ENCODE data around the gene ZNF697.
"Not testable (repeated sequence)": the region's sequence is repeated elsewhere in the genome, so short reads cannot be mapped to it uniquely, and the experiment has no call there.

Gene ZNF697

DNA sequence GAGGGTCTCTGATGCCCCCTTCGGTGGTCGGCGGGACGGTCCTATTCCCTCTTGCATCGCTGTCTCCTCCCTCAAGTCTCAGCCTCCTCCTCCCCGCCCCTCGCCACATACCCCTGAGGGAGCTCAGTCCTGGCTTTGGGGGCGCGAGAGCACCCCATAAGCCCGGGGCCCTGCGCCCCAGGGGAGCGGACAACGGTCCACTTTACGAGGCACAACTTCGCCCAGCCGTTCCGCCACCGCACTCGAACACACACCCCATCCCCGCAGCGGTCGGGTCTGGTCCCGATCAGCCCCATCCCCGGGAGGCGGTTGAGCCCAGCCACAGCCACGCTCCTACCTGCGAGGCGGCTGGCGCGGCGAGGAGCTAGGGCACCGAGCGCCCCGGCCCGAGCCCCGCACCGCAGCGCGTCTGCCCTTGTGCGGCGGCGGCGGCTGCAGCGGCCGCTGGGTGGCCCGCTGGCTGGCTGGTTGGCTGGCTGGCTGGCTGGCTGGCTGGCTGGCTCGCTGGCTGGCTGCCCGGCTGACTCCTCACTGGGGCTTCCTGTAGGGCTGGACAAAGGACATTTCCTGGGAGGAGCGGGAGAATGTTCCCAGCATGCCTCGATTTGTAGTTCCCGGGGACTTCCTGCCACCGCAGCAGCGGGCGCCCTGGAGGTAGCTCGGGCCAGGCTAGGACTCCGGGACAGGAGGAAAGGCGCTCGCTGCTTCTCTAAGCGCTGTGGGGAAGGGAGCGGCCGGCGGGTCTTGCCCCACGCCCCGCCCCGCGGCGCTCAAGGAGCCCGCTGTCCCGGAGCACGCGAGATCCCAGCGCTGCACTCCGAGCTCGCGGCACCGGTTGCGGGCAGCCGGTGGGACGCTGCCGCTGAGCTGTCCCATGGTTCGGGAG, at the start of gene ZNF697:
ZNF697 (minus strand) TSS at position 533 of the 886 bp plus-strand sequence. CDS start 22,166 bp downstream, outside the sequence.
- H3K4me3 ChIP-seq (ENCODE audit: low read depth, low read length) = peak within 1 kb of the TSS; percentile 77
- peak; percentile 4 for TF ChIP-seq CTCF (IDR thresholded peaks at IDR 0.05; ENCODE audit: insufficient read depth, low read depth, low read length, missing control alignments)
- peak; percentile 88 for DNase-seq (ENCODE audit: low read depth)

GRCh38 chr1:119697598-119697997, 49.5 kb upstream of the ZNF697 start:
- no peak overlapping the region for H3K4me3 ChIP-seq (ENCODE audit: low read depth, low read length)
- TF ChIP-seq CTCF (IDR thresholded peaks at IDR 0.05; ENCODE audit: insufficient read depth, low read depth, low read length, missing control alignments) = no peak
- DNase-seq (ENCODE audit: low read depth) = no peak

- not testable (repeated sequence) for DNase-seq (ENCODE audit: low read depth); H3K4me3 ChIP-seq (ENCODE audit: low read depth, low read length)
Measured at GRCh38 chr1:119696863-119697262, 48.8 kb upstream of the ZNF697 start.

DNA sequence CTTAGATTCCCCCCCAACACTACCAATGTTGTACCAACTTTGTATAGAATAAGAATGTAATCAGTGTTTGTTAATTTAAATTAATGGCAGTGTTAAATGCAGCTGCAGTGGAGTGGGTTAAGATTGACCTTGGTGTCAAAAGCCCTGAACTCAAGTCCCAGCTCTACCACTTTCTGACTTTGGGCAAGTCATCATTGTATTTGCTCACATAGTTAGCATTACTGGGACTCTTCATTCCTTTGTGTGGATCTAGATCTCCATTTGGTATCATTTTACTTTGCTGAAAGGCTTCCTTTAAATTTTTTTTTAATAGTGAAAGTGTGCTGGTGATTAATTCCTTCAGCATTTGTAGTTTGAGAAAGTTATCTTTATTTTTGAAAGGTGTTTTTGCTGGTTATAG, 41.4 kb upstream of the ZNF697 start:
- TF ChIP-seq CTCF (IDR thresholded peaks at IDR 0.05; ENCODE audit: insufficient read depth, low read depth, low read length, missing control alignments) = no peak
- no peak overlapping the region for H3K4me3 ChIP-seq (ENCODE audit: low read depth, low read length)

DNA sequence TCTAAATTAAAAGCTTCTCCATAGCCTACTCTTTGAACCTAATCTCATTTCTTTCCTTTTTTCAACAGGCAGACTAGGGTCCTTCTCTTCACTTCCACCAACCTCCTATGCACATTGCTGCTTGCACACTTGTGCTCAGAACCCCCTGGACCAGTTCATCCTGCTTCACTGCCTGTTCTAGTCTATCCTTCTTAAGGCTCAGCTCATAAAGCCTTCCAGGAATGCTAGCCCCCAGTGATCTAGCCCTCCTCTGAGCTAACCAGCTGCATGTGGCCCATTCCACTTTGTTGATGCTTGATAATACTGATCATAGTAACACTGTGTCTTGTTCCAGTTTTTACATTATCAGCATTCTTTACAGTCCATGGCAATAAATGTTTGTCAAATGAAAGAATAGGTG, 40.7 kb upstream of the ZNF697 start:
- DNase-seq (ENCODE audit: low read depth) = no peak
- TF ChIP-seq CTCF (IDR thresholded peaks at IDR 0.05; ENCODE audit: insufficient read depth, low read depth, low read length, missing control alignments) = no peak
- H3K4me3 ChIP-seq (ENCODE audit: low read depth, low read length) = no peak overlapping the region

More for the DNA sequence above, 41.4 kb upstream of the ZNF697 start:
- DNase-seq (ENCODE audit: low read depth) = no peak

DNA sequence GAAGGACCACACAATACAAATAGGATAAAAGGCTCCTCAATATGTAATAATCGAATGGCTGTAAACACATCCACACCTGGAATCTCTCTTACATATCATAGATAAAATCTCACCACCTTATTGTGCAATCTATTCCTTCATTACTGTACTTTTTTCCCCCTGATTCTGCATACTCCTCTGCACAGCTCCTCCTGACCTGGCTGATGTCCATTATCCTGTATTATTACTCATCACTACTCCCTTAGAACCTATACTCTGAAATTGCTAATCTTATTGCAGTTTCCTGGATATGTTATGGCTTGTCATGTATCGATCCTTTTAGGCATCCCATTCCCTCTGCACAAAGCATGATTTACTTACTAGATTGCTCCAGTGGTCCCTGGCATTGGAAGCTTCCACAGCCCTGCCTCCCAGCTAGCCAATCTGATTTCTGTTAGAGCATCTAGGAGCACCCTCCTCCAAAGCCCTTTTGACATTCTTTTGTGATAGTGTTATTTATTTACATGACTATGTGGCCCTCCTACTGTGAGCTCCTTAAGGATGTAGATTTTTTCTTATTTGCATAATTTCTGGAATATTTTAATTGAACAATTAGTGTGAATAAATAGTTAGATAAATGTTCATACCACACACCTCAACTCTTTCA, 39.5 kb upstream of the ZNF697 start:
- no peak overlapping the region for H3K4me3 ChIP-seq (ENCODE audit: low read depth, low read length)
- no peak for TF ChIP-seq CTCF (IDR thresholded peaks at IDR 0.05; ENCODE audit: insufficient read depth, low read depth, low read length, missing control alignments)
- no peak for DNase-seq (ENCODE audit: low read depth)

DNA sequence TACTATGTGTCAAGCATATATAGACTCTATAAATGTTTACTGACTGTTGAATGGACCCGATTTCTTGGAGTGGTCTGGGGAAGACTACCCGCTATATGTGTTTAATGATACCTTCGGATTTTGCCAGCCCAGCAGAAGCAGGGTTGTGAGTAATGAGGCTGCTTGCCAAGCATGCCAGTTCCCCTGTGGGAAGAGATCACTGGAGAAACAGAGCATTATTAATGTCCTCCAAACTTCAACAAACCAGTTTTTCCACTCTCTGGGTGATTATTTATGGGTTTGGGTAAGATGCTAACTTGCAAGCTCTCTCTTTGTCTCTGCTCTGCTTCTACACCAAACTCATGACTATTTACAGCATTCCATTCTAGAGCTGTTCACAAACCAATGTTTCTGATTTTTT, 38.6 kb upstream of the ZNF697 start:
- no peak for TF ChIP-seq CTCF (IDR thresholded peaks at IDR 0.05; ENCODE audit: insufficient read depth, low read depth, low read length, missing control alignments)
- H3K4me3 ChIP-seq (ENCODE audit: low read depth, low read length) = no peak overlapping the region
- DNase-seq (ENCODE audit: low read depth) = no peak

Measured in GM12865 (cell line).